HepG2 (cell line): ENCODE results near the gene MTHFR. TPM values are rescaled to one million over a fixed set of nuclear protein-coding genes. Genes with fewer than 3 reads are reported as not detected.

Experiments used
- ATAC-seq: fragments of 200-7000 bp; cut with Tn5 transposase; 3 replicates; pipeline ENCODE4 v1.9.1; 2020; ENCODE audit warnings: mild to moderate bottlenecking, moderate library complexity
- BruUV-seq: library from RNA; stranded (reverse); fragments of 400-500 nt; replicated peaks from 2 replicates; lab custom pipeline; 2021; lab: Mats Ljungman, UMichigan
- CTCF ChIA-PET: fragments of 300-600 bp; formaldehyde crosslinking; extraction: SDS; loops from one replicate; lab custom pipeline; 2021; ENCODE audit warnings: low total read pairs, inconsistent platforms, low intra/inter-chr PET ratio; lab: Yijun Ruan, JAX
- POLR2A ChIA-PET: fragments of 350-600 bp; sonication (Branson Sonifier 250); formaldehyde crosslinking; loops from one replicate; lab custom pipeline; 2020; ENCODE audit warnings: antibody characterized with exemption, inconsistent platforms; lab: Yijun Ruan, JAX
- DNase-seq: peaks from one replicate; pipeline ENCODE4 v3.0.0-alpha.2; 2015; ENCODE audit warnings: low spot score
- FAIRE-seq: peaks from 3 replicates; lab custom pipeline; 2011; peaks lifted over from hg19 to GRCh38; lab: Jason Lieb, UNC
- H2AFZ ChIP-seq: one replicate; pipeline ENCODE4 v1.6.1; 2011; ENCODE audit warnings: low read length, inconsistent platforms
- H3K27ac ChIP-seq: fragments of 300-600 bp; 3 replicates; pipeline ENCODE4 v1.8.0; 2011; ENCODE audit warnings: mixed run types, mild to moderate bottlenecking, mixed read lengths, low read length, inconsistent platforms; ENCODE audit not compliant: insufficient read depth; ENCODE audit errors: extremely low read length
- H3K27me3 ChIP-seq, 2 experiments: fragments of 200-600 bp in 1 of 2; 2 replicates in 1 of 2; 3 replicates in 1 of 2; pipeline versions ENCODE4 v1.6.0 to v1.8.0; 2011; ENCODE audit warnings: low read length in 2 of 2, mild to moderate bottlenecking in 2 of 2, moderate library complexity in 2 of 2, inconsistent platforms in 1 of 2; ENCODE audit not compliant: insufficient read depth in 2 of 2, control insufficient read depth in 1 of 2
- H3K36me3 ChIP-seq, 2 experiments: fragments of 200-600 bp in 1 of 2; replicated peaks in 1 of 2; 2 replicates in 1 of 2; 3 replicates in 1 of 2; pipeline versions ENCODE4 v1.5.1 to v1.8.0; 2011; ENCODE audit warnings: low read length in 2 of 2, inconsistent platforms in 1 of 2; ENCODE audit not compliant: insufficient read depth in 2 of 2, control insufficient read depth in 1 of 2
- H3K4me1 ChIP-seq: 2 replicates; pipeline ENCODE4 v1.5.1; 2012; ENCODE audit warnings: low read length, inconsistent platforms; ENCODE audit not compliant: insufficient read depth
- H3K4me2 ChIP-seq: 2 replicates; pipeline ENCODE4 v1.6.0; 2011; ENCODE audit warnings: low read depth, low read length, inconsistent platforms
- H3K4me3 ChIP-seq, 3 experiments: fragments of 200-600 bp in 1 of 3; sonication (generic), shearing (Covaris generic) in 1 of 3; replicated peaks in 1 of 3; 2 replicates each; pipeline ENCODE4 v1.5.1; 2011 to 2016; ENCODE audit warnings: low read length in 3 of 3, inconsistent platforms in 2 of 3, low read depth in 2 of 3, mild to moderate bottlenecking in 2 of 3, control low read depth in 1 of 3, mixed read lengths in 1 of 3; ENCODE audit not compliant: insufficient read depth in 1 of 3
- H3K79me2 ChIP-seq: one replicate; pipeline ENCODE4 v1.6.1; 2011; ENCODE audit warnings: low read length, inconsistent platforms; ENCODE audit not compliant: insufficient read depth
- H3K9ac ChIP-seq: 2 replicates; pipeline ENCODE4 v1.6.0; 2011; ENCODE audit warnings: mild to moderate bottlenecking, low read depth, low read length, inconsistent platforms; ENCODE audit not compliant: insufficient read depth
- H3K9me3 ChIP-seq: 2 replicates; pipeline ENCODE4 v1.5.1; 2012; ENCODE audit warnings: mild to moderate bottlenecking, low read length
- H4K20me1 ChIP-seq: 2 replicates; pipeline ENCODE4 v1.6.0; 2011; ENCODE audit warnings: inconsistent platforms, mild to moderate bottlenecking, low read length, moderate library complexity; ENCODE audit not compliant: insufficient read depth
- HIVEP1 ChIP-seq: sonication (generic); formaldehyde crosslinking; IDR thresholded peaks from 2 replicates; pipeline ENCODE4 v1.4.0; 2020; ENCODE audit warnings: mild to moderate bottlenecking, missing genetic modification reagents
- IKZF4 ChIP-seq: sonication (generic); formaldehyde crosslinking; IDR thresholded peaks from 2 replicates; pipeline ENCODE4 v1.5.1; 2020; ENCODE audit warnings: borderline replicate concordance, mild to moderate bottlenecking, low read depth, missing genetic modification reagents; ENCODE audit errors: not compliant biosample characterization
- IRF2 ChIP-seq: IDR thresholded peaks from 2 replicates; pipeline ENCODE4 v1.6.1; 2018; ENCODE audit warnings: missing genetic modification reagents, missing compliant biosample characterization
- IRF9 ChIP-seq: sonication (generic); formaldehyde crosslinking; IDR thresholded peaks from 2 replicates; pipeline ENCODE4 v1.8.0; 2022; ENCODE audit warnings: missing genetic modification reagents, mild to moderate bottlenecking, borderline replicate concordance
- NFKB2 ChIP-seq: sonication (generic); formaldehyde crosslinking; IDR thresholded peaks from 2 replicates; pipeline ENCODE4 v1.4.0; 2020; ENCODE audit warnings: missing genetic modification reagents, borderline replicate concordance
- RBM22 ChIP-seq: fragments of 200-400 bp; formaldehyde crosslinking; optimal IDR thresholded peaks from 2 replicates; pipeline ENCODE3; 2017; ENCODE audit warnings: mild to moderate bottlenecking, low read length, moderate library complexity
- RFXANK ChIP-seq: IDR thresholded peaks from 2 replicates; pipeline ENCODE4 v1.6.1; 2016
- SMAD9 ChIP-seq: sonication (generic); formaldehyde crosslinking; IDR thresholded peaks from 2 replicates; pipeline ENCODE4 v1.5.1; 2020; ENCODE audit warnings: mild to moderate bottlenecking, missing genetic modification reagents
- SOX6 ChIP-seq, 2 experiments: fragments of 450-650 bp in 1 of 2; sonication (generic) in 1 of 2; formaldehyde crosslinking in 1 of 2; IDR thresholded peaks; 2 replicates each; pipeline versions ENCODE4 v1.4.0 to v1.6.1; 2017 to 2020; ENCODE audit warnings: antibody characterized with exemption in 1 of 2, mild to moderate bottlenecking in 1 of 2, missing genetic modification reagents in 1 of 2
- TFAP4 ChIP-seq: sonication (generic); IDR thresholded peaks from 2 replicates; pipeline ENCODE4 v1.6.1; 2016; ENCODE audit warnings: low read depth, borderline replicate concordance
- ZNF160 ChIP-seq: sonication (generic); formaldehyde crosslinking; IDR thresholded peaks from 2 replicates; pipeline ENCODE4 v1.8.0; 2022; ENCODE audit warnings: mild to moderate bottlenecking, inconsistent platforms, missing genetic modification reagents
- ZNF383 ChIP-seq: sonication (generic); formaldehyde crosslinking; IDR thresholded peaks from 2 replicates; pipeline ENCODE4 v1.4.0; 2020; ENCODE audit warnings: missing genetic modification reagents, mild to moderate bottlenecking, borderline replicate concordance
- WGBS: methylation state at CpG from one replicate; pipeline ENCODE4 v1.1.6; 2017; ENCODE audit warnings: low lambda C conversion rate; 5-methylcytosine and 5-hydroxymethylcytosine counted together
- in situ Hi-C: cut with HindIII; loops from 2 replicates; pipeline ENCODE4 v1.10.0; 2017; ENCODE audit warnings: low pct_unique_long_range_greater_than_20kb; ENCODE audit not compliant: extremely low pct_ligation_motif_present
- intact Hi-C: fragments of 100-400 bp; cut with micrococcal nuclease; formaldehyde crosslinking; loops from one replicate; pipeline ENCODE4 v1.10.0; 2022; ENCODE audit not compliant: unreplicated experiment
- polyA plus RNA-seq, 8 experiments: library from polyadenylated mRNA; depleted of rRNA in 3 of 8; stranded (reverse) in 7 of 8; unstranded in 1 of 8; fragments of >200 nt; fragmentation: Illumina TruSeq in 4 of 8; extraction: Trizol in 4 of 8; gene quantifications; 2 replicates each; pipeline versions ENCODE4 v1.2.1 to v1.2.3, GENCODE V29; 2011 to 2016; ENCODE audit warnings: low read depth in 4 of 8, missing spikeins in 1 of 8, mixed read lengths in 1 of 8; ENCODE audit not compliant: insufficient read depth in 1 of 8
- total RNA-seq, 5 experiments: library from RNA; depleted of rRNA; stranded (reverse); fragments of >200 nt; fragmentation: Illumina TruSeq; extraction: Trizol; gene quantifications; 2 replicates each; pipeline ENCODE4 v1.2.3, GENCODE V29; 2016; ENCODE audit warnings: low read depth in 1 of 5
- TF ChIP-seq, protein P1 (sequence below): sonication (generic); formaldehyde crosslinking; conservative IDR thresholded peaks from 2 replicates; pipeline ENCODE4 v1.8.0; 2022; ENCODE audit warnings: missing genetic modification reagents
- TF ChIP-seq, protein P2 (sequence below): sonication (generic); formaldehyde crosslinking; IDR thresholded peaks from 2 replicates; pipeline ENCODE4 v1.5.0; 2020; ENCODE audit warnings: mild to moderate bottlenecking, missing genetic modification reagents, borderline replicate concordance

The MTHFR gene
- total and polyA plus RNA-seq, 2 of the 13 experiments (the other 11 are each of a cell fraction or from before 2014, with no cell fraction given): 3.8 to 8.2 TPM

GRCh38 chr1:11787804-11788436 is 17.8 kb downstream of the MTHFR start (continued):
- TF ChIP-seq, protein P1, sequence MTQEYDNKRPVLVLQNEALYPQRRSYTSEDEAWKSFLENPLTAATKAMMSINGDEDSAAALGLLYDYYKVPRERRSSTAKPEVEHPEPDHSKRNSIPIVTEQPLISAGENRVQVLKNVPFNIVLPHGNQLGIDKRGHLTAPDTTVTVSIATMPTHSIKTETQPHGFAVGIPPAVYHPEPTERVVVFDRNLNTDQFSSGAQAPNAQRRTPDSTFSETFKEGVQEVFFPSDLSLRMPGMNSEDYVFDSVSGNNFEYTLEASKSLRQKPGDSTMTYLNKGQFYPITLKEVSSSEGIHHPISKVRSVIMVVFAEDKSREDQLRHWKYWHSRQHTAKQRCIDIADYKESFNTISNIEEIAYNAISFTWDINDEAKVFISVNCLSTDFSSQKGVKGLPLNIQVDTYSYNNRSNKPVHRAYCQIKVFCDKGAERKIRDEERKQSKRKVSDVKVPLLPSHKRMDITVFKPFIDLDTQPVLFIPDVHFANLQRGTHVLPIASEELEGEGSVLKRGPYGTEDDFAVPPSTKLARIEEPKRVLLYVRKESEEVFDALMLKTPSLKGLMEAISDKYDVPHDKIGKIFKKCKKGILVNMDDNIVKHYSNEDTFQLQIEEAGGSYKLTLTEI (CRISPR knock-in tag): no peak
- 0 out of 2 replicates have a peak, but pooled peaks have one; percentile 25 for TF ChIP-seq ZNF160 (CRISPR knock-in tag)
- TF ChIP-seq ZNF383 (CRISPR knock-in tag): no peak
- no peak for TF ChIP-seq IRF2 (CRISPR knock-in tag)
- TF ChIP-seq, protein P2, sequence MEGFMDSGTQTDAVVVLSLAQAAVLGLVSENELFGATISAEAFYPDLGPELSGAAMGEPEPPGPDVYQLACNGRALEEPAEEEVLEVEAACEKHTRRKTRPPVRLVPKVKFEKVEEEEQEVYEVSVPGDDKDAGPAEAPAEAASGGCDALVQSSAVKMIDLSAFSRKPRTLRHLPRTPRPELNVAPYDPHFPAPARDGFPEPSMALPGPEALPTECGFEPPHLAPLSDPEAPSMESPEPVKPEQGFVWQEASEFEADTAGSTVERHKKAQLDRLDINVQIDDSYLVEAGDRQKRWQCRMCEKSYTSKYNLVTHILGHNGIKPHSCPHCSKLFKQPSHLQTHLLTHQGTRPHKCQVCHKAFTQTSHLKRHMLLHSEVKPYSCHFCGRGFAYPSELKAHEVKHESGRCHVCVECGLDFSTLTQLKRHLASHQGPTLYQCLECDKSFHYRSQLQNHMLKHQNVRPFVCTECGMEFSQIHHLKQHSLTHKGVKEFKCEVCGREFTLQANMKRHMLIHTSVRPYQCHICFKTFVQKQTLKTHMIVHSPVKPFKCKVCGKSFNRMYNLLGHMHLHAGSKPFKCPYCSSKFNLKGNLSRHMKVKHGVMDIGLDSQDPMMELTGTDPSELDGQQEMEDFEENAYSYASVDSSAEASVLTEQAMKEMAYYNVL (CRISPR knock-in tag): no peak
- no peak for TF ChIP-seq IKZF4 (CRISPR knock-in tag)
- TF ChIP-seq RFXANK (CRISPR knock-in tag): no peak

GRCh38 chr1:11787251-11787803 is 18.4 kb downstream of the MTHFR start:
- Histone ChIP-seq H3K27ac (no peak overlapping the region), H2AFZ (no peak overlapping the region), H3K79me2 (no peaks in the 10 kb centered on the region), H4K20me1 (no peaks in the 10 kb centered on the region), H3K36me3 (no peaks in the 10 kb centered on the region), H3K9me3 (no peaks in the 10 kb centered on the region), H3K4me3 (peak overlapping the region in 1 of 3 experiments; percentile 48; a peak in 1 of 6 replicates), H3K27me3 (peaks cover 1 to 5% of the 10 kb centered on the region in 2 experiments; a peak in 1 of 5 replicates), H3K4me2 (peak overlapping the region; percentile 56), H3K4me1 (peaks cover 40% of the 10 kb centered on the region), H3K9ac (no peak overlapping the region)
- ATAC-seq: peak; percentile 2; the same call in 1 of the 3 replicates
- in situ Hi-C loops: no loop called here
- ChIA-PET POLR2A (interaction anchor here (0.6 to 2.9 kb wide), 3 partner anchors 16 to 28 kb away, joined by 4 to 12 read pairs (median 9); partner anchors contain the start of genes CLCN6 and MTHFR), CTCF (no interaction called here)
- TSS peak; percentile 28 for BruUV-seq
- no peak for DNase-seq
- intact Hi-C loops: no loop called here
- 3% methylated on average over 13 of the region's 16 CpGs for WGBS
- FAIRE-seq: no peak
- TF ChIP-seq HIVEP1 (CRISPR knock-in tag): peak; percentile 28; the same call in 1 of the 2 replicates
- peak; percentile 65; the same call in 1 of the 2 replicates for TF ChIP-seq TFAP4
- no peak for TF ChIP-seq SOX6 (IDR thresholded peaks at IDR 0.05)
- 0 out of 2 replicates have a peak, but pooled peaks have one; percentile 11 for TF ChIP-seq SOX6 (CRISPR knock-in tag; IDR thresholded peaks at IDR 0.05)
- 0 out of 2 replicates have a peak, but pooled peaks have one; percentile 22 for TF ChIP-seq IRF9 (CRISPR knock-in tag)
- 0 out of 2 replicates have a peak, but pooled peaks have one; percentile 17 for TF ChIP-seq NFKB2
- TF ChIP-seq RBM22: no peak
- no peak for TF ChIP-seq SMAD9 (CRISPR knock-in tag)
